HepG2 (cell line): Measurements from ENCODE around the gene CTRL. TPM values are rescaled to one million over a fixed set of nuclear protein-coding genes. Genes with fewer than 3 reads are reported as not detected.

Source experiments
- CAMTA2 ChIP-seq: sonication (generic); formaldehyde crosslinking; IDR thresholded peaks from 2 replicates; pipeline ENCODE4 v1.4.0; 2020; ENCODE audit warnings: mild to moderate bottlenecking, missing genetic modification reagents, borderline replicate concordance
- CEBPZ ChIP-seq: IDR thresholded peaks from 2 replicates; pipeline ENCODE4 v1.6.1; 2012; ENCODE audit warnings: low read length, improper control_type of control experiment
- FIP1L1 ChIP-seq: fragments of 200-400 bp; formaldehyde crosslinking; IDR thresholded peaks from 2 replicates; pipeline ENCODE4 v1.6.1; 2018; ENCODE audit warnings: low read depth, mild to moderate bottlenecking, low read length, moderate library complexity, borderline replicate concordance; ENCODE audit not compliant: insufficient read depth
- GTF2F1 ChIP-seq: fragments of 150-350 bp; IDR thresholded peaks from 2 replicates; pipeline ENCODE4 v1.6.1; 2014; ENCODE audit warnings: low read length
- HDAC2 ChIP-seq: sonication (generic); formaldehyde crosslinking; IDR thresholded peaks from 2 replicates; pipeline ENCODE4 v1.4.0; 2020; ENCODE audit warnings: missing genetic modification reagents
- KAT7 ChIP-seq: IDR thresholded peaks from 2 replicates; pipeline ENCODE4 v1.6.1; 2018; ENCODE audit warnings: borderline replicate concordance, missing compliant biosample characterization
- MTA3 ChIP-seq: sonication (generic); formaldehyde crosslinking; IDR thresholded peaks from 2 replicates; pipeline ENCODE4 v1.4.0; 2020; ENCODE audit warnings: missing genetic modification reagents
- MXD4 ChIP-seq: IDR thresholded peaks from 2 replicates; pipeline ENCODE4 v1.6.1; 2016; ENCODE audit warnings: mild to moderate bottlenecking, missing biosample characterization, missing genetic modification reagents
- PRPF4 ChIP-seq: fragments of 200-400 bp; formaldehyde crosslinking; IDR thresholded peaks from 2 replicates; pipeline ENCODE4 v1.6.1; 2016; ENCODE audit warnings: low read length, low read depth; ENCODE audit not compliant: poor library complexity, severe bottlenecking
- SALL1 ChIP-seq: sonication (generic); formaldehyde crosslinking; IDR thresholded peaks from 2 replicates; pipeline ENCODE4 v1.8.0; 2022; ENCODE audit warnings: mild to moderate bottlenecking, missing genetic modification reagents
- SIX4 ChIP-seq: sonication (generic); formaldehyde crosslinking; IDR thresholded peaks from 2 replicates; pipeline ENCODE4 v1.4.0; 2020; ENCODE audit warnings: missing genetic modification reagents
- SNRNP70 ChIP-seq: fragments of 200-400 bp; formaldehyde crosslinking; IDR thresholded peaks from 2 replicates; pipeline ENCODE4 v1.6.1; 2017; ENCODE audit warnings: mild to moderate bottlenecking, low read depth, low read length, moderate library complexity
- TARDBP ChIP-seq: sonication (generic); formaldehyde crosslinking; IDR thresholded peaks from 2 replicates; pipeline ENCODE4 v1.8.0; 2022; ENCODE audit warnings: mild to moderate bottlenecking, missing genetic modification reagents
- ZNF225 ChIP-seq: sonication (generic); formaldehyde crosslinking; IDR thresholded peaks from 2 replicates; pipeline ENCODE4 v1.4.0; 2020; ENCODE audit warnings: mild to moderate bottlenecking, missing genetic modification reagents
- ZNF558 ChIP-seq: sonication (generic); formaldehyde crosslinking; IDR thresholded peaks from 2 replicates; pipeline ENCODE4 v1.9.0; 2022; ENCODE audit warnings: mild to moderate bottlenecking, missing genetic modification reagents, borderline replicate concordance
- ZNF572 ChIP-seq: sonication (generic); formaldehyde crosslinking; IDR thresholded peaks from 2 replicates; pipeline ENCODE4 v1.5.1; 2020; ENCODE audit warnings: mild to moderate bottlenecking, missing genetic modification reagents
- ZNF724P ChIP-seq: sonication (generic); formaldehyde crosslinking; IDR thresholded peaks from 2 replicates; pipeline ENCODE4 v1.8.0; 2022; ENCODE audit warnings: missing genetic modification reagents, borderline replicate concordance
- ZNF746 ChIP-seq: sonication (generic); formaldehyde crosslinking; IDR thresholded peaks from 2 replicates; pipeline ENCODE4 v1.8.0; 2022; ENCODE audit warnings: mild to moderate bottlenecking, missing genetic modification reagents
- ZNF782 ChIP-seq: sonication (generic); formaldehyde crosslinking; IDR thresholded peaks from 2 replicates; pipeline ENCODE4 v1.4.0; 2020; ENCODE audit warnings: missing genetic modification reagents, mild to moderate bottlenecking, borderline replicate concordance
- ZNF839 ChIP-seq: sonication (generic); formaldehyde crosslinking; IDR thresholded peaks from 2 replicates; pipeline ENCODE4 v1.4.0; 2020; ENCODE audit warnings: missing genetic modification reagents, mild to moderate bottlenecking, borderline replicate concordance
- polyA plus RNA-seq, 8 experiments: library from polyadenylated mRNA; depleted of rRNA in 3 of 8; stranded (reverse) in 7 of 8; unstranded in 1 of 8; fragments of >200 nt; fragmentation: Illumina TruSeq in 4 of 8; extraction: Trizol in 4 of 8; gene quantifications; 2 replicates each; pipeline versions ENCODE4 v1.2.1 to v1.2.3, GENCODE V29; 2011 to 2016; ENCODE audit warnings: low read depth in 4 of 8, missing spikeins in 1 of 8, mixed read lengths in 1 of 8; ENCODE audit not compliant: insufficient read depth in 1 of 8
- total RNA-seq, 5 experiments: library from RNA; depleted of rRNA; stranded (reverse); fragments of >200 nt; fragmentation: Illumina TruSeq; extraction: Trizol; gene quantifications; 2 replicates each; pipeline ENCODE4 v1.2.3, GENCODE V29; 2016; ENCODE audit warnings: low read depth in 1 of 5
- TF ChIP-seq, protein P1 (sequence below): sonication (generic); formaldehyde crosslinking; conservative IDR thresholded peaks from 2 replicates; pipeline ENCODE4 v1.8.1; 2023; ENCODE audit warnings: missing genetic modification reagents
- TF ChIP-seq, protein P2 (sequence below): sonication (generic); formaldehyde crosslinking; conservative IDR thresholded peaks from 2 replicates; pipeline ENCODE4 v1.8.0; 2022; ENCODE audit warnings: low read depth, missing genetic modification reagents
- TF ChIP-seq, protein P3 (sequence below): sonication (generic); formaldehyde crosslinking; IDR thresholded peaks from 2 replicates; pipeline ENCODE4 v1.9.0; 2022; ENCODE audit warnings: low read depth, missing genetic modification reagents

CTRL gene
- total and polyA plus RNA-seq, 2 of the 13 experiments (the other 11 are each of a cell fraction or from before 2014, with no cell fraction given): 1.9 to 2.7 TPM

GRCh38 chr16:67966549-67967182 is 35.0 kb upstream of the CTRL start (continued):
- TF ChIP-seq CEBPZ (no peak), TARDBP (CRISPR knock-in tag) (0 out of 2 replicates have a peak, but pooled peaks have one; percentile 16), ZNF746 (no peak), SIX4 (CRISPR knock-in tag) (no peak; the same call in 1 of the 2 replicates), PRPF4 (no peak), ZNF558 (CRISPR knock-in tag) (no peak), SALL1 (no peak), MXD4 (CRISPR knock-in tag) (0 out of 2 replicates have a peak, but pooled peaks have one; percentile 37), ZNF572 (no peak), HDAC2 (no peak), ZNF225 (CRISPR knock-in tag) (no peak; the same call in 1 of the 2 replicates), FIP1L1 (no peak), GTF2F1 (no peak), ZNF782 (CRISPR knock-in tag) (no peak), CAMTA2 (CRISPR knock-in tag) (no peak), ZNF724P (no peak; the same call in 1 of the 2 replicates), KAT7 (CRISPR knock-in tag) (peak; percentile 82; the same call in 1 of the 2 replicates), ZNF839 (no peak), SNRNP70 (no peak), MTA3 (CRISPR knock-in tag) (no peak)
- TF ChIP-seq, protein P1, sequence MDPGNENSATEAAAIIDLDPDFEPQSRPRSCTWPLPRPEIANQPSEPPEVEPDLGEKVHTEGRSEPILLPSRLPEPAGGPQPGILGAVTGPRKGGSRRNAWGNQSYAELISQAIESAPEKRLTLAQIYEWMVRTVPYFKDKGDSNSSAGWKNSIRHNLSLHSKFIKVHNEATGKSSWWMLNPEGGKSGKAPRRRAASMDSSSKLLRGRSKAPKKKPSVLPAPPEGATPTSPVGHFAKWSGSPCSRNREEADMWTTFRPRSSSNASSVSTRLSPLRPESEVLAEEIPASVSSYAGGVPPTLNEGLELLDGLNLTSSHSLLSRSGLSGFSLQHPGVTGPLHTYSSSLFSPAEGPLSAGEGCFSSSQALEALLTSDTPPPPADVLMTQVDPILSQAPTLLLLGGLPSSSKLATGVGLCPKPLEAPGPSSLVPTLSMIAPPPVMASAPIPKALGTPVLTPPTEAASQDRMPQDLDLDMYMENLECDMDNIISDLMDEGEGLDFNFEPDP: no peak
- TF ChIP-seq, protein P2, sequence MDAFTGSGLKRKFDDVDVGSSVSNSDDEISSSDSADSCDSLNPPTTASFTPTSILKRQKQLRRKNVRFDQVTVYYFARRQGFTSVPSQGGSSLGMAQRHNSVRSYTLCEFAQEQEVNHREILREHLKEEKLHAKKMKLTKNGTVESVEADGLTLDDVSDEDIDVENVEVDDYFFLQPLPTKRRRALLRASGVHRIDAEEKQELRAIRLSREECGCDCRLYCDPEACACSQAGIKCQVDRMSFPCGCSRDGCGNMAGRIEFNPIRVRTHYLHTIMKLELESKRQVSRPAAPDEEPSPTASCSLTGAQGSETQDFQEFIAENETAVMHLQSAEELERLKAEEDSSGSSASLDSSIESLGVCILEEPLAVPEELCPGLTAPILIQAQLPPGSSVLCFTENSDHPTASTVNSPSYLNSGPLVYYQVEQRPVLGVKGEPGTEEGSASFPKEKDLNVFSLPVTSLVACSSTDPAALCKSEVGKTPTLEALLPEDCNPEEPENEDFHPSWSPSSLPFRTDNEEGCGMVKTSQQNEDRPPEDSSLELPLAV: no peak
- TF ChIP-seq, protein P3, sequence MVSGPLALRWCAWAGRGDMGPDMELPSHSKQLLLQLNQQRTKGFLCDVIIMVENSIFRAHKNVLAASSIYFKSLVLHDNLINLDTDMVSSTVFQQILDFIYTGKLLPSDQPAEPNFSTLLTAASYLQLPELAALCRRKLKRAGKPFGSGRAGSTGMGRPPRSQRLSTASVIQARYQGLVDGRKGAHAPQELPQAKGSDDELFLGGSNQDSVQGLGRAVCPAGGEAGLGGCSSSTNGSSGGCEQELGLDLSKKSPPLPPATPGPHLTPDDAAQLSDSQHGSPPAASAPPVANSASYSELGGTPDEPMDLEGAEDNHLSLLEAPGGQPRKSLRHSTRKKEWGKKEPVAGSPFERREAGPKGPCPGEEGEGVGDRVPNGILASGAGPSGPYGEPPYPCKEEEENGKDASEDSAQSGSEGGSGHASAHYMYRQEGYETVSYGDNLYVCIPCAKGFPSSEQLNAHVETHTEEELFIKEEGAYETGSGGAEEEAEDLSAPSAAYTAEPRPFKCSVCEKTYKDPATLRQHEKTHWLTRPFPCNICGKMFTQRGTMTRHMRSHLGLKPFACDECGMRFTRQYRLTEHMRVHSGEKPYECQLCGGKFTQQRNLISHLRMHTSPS (CRISPR knock-in tag): peak; percentile 26; the same call in 1 of the 2 replicates
